GM19043 (cell line): Measurements from ENCODE around the gene MCF2L.

Source experiments
- ATAC-seq: cut with Tn5 transposase; IDR thresholded peaks from one replicate; pipeline ENCODE4 v1.9.1; 2021; ENCODE audit warnings: low read depth; ENCODE audit not compliant: unreplicated experiment

The MCF2L gene

GRCh38 chr13:112994084-112994780, 25.2 kb downstream of the MCF2L start:
- ATAC-seq: no peak

GRCh38 chr13:112994781-112995355, 25.9 kb downstream of the MCF2L start:
- ATAC-seq: no peak

GRCh38 chr13:112995395-112996191, 26.6 kb downstream of the MCF2L start:
- ATAC-seq: no peak

- ATAC-seq: no peak
Observed at GRCh38 chr13:112996671-112997091, 27.7 kb downstream of the MCF2L start.

GRCh38 chr13:112997188-112998130, 28.4 kb downstream of the MCF2L start:
- no peak for ATAC-seq

GRCh38 chr13:112998521-112999280, 29.7 kb downstream of the MCF2L start:
- ATAC-seq: no peak

- no peak for ATAC-seq
Observed at GRCh38 chr13:112999414-113000177, 30.6 kb downstream of the MCF2L start.

- no peak for ATAC-seq
Observed at GRCh38 chr13:113000575-113000974, 31.6 kb downstream of the MCF2L start.

- ATAC-seq: no peak
Observed at GRCh38 chr13:113001241-113002140, 32.5 kb downstream of the MCF2L start.

- ATAC-seq: no peak
Observed at GRCh38 chr13:113002206-113002912, 33.3 kb downstream of the MCF2L start.

- no peak for ATAC-seq
Observed at GRCh38 chr13:113002913-113003290, 33.9 kb downstream of the MCF2L start.

GRCh38 chr13:113004126-113004525, 35.1 kb downstream of the MCF2L start:
- no peak for ATAC-seq

GRCh38 chr13:113005076-113005865, 36.3 kb downstream of the MCF2L start:
- no peak for ATAC-seq

GRCh38 chr13:113005997-113006396, 37.0 kb downstream of the MCF2L start:
- ATAC-seq: no peak

GRCh38 chr13:113006660-113007059, 37.6 kb downstream of the MCF2L start:
- no peak for ATAC-seq

GRCh38 chr13:113008851-113009250, 39.8 kb downstream of the MCF2L start:
- ATAC-seq: no peak
